T-helper 1 cell treated with Interleukin-12 subunit alpha and Interleukin-12 subunit beta and Interleukin-4 antibody, amounts not matched to agents 30 ng/mL and 1 ng/mL, for 36 hours (primary cell): Measurements from ENCODE around the gene CTSC. TPM values are rescaled to one million over a fixed set of nuclear protein-coding genes. Genes with fewer than 3 reads are reported as not detected.
"Not testable (repeated sequence)": the region's sequence is repeated elsewhere in the genome, so short reads cannot be mapped to it uniquely, and the experiment has no call there.

Experiments used
- intact Hi-C: fragments of 100-400 bp; cut with micrococcal nuclease; formaldehyde crosslinking; loops from one replicate; pipeline ENCODE4 v1.15.1; 2024
- total RNA-seq: library from RNA; stranded (reverse); gene quantifications from 2 replicates; pipeline ENCODE4 v1.2.3, GENCODE V29; 2022

CTSC gene
- total RNA-seq, 1 donor from 2014 or later, result 249 TPM

DNA sequence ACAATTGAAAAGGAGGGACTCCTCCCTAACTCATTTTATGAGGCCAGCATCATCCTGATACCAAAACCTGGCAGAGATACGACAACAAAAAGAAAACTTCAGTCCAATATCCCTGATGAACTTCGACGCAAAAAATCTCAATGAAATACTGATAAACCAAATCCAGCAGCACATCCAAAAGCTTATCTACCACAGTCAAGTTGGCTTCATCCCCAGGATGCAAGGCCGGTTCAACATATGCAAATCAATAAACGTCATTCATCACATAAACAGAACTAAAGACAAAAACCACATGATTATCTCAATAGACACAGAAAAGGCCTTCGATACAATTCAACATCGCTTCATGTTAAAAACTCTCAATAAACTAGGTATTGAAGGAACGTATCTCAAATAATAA lies 14.7 kb downstream of the CTSC start:
- intact Hi-C loops, result not testable (repeated sequence)

DNA sequence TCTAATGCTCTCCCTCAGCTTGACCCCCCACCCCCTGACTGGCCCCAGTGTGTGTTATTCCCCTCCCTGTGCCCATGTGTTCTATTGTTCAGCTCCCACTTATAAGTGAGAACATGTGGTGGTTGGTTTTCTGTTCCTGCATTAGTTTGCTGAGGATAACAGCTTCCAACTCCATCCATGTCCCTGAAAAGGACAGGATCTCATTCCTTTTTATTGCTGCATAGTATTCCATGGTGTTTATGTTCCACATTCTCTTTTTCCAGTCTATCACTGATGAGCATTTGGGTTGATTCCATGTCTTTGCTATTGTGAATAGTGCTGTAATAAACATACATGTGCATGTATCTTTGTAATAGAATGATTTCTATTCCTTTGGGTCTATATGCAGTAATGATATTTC lies 16.1 kb downstream of the CTSC start:
- intact Hi-C loops, result not testable (repeated sequence)

GRCh38 chr11:88320149-88320559 lies 17.4 kb downstream of the CTSC start:
- intact Hi-C loops, result no loop called here

- intact Hi-C loops, result no loop called here
Observed at GRCh38 chr11:88318017-88318416, 19.5 kb downstream of the CTSC start.

DNA sequence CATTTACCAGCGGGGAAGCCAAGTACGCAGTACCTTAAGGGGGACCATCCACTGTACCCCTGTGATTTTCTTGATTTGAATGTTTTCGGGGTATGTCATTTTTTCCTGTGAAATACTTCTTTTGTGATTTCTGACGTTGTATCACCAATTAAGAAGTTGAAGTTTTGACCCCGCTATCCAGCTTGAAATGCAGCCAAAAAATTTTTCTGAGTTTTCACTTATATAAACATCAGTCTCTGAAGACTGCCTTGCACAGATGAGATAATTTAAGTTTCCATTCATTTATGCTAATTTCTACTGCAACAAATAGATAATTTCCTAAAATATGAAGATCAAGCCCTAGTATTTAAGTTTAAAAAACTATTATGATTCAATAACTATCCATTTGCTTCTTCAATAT lies 20.0 kb downstream of the CTSC start:
- intact Hi-C loops, result no loop called here

DNA sequence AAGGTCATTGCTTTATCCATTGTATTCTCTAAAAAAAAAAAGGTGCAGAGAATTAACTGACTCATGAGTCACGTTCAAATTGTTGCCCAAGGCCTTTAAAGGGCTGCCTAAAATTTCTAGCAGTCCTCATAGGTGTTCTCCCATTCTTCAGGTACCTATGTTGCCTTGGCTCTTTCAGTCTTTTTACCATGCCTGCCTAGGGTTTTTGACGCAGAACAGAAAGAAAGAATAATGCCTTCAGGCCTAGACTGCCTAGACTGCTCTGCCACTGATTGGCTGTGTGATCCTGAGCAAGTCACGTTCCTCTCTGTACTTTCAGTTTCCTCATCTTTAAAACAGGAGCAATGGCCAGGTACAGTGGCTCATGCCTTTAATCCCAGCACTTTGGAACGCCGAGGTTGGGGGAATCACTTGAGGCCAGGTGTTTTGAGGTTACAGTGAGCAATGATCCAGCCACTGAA lies 21.5 kb downstream of the CTSC start:
- intact Hi-C loops, result no loop called here

- intact Hi-C loops, result no loop called here
Observed at GRCh38 chr11:88315015-88315414, 22.5 kb downstream of the CTSC start.

- intact Hi-C loops, result loop anchor here (1.0 kb wide), 1 partner anchor 10 kb away; no protein-coding TSS in a partner anchor
Observed at GRCh38 chr11:88313441-88313840, 24.1 kb downstream of the CTSC start.

DNA sequence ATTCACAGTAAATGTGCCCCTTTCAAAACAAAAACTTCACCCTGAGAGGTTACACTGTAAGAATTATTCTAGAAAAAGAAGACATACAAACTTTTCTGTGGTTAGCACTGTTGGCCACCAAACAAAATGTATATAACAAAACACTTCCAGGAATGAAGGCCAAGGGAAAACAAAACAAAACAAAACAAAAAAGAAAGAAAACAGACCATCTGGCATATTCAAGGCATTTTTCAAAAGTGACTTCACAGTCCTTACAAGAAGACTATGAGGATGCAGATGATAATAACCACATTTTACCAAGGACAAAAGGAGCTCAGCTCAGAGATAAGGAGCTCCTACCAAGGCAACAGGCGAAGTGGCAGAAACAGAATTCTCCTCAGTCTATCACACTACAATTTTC lies 24.9 kb downstream of the CTSC start:
- intact Hi-C loops, result loop anchor here (1.0 kb wide), 2 partner anchors 9 to 13 kb away; no protein-coding TSS in a partner anchor

DNA sequence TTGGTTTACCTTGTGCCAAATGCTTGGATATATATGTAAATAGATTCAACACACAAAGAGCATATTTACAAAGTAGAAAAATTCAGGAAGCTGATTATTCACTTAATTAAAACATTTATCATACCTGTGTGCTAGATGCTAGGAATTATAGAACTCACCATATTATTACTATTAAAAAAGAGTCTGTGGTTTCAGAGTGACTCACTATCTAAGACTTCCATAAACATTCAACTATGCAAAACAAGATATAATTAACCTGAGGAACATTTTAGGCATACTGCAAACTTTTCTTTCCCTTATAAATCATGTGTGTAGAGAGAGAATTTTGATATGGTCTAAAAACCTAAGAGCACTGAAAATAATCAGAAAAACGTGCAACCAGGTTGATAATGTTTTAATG lies 27.3 kb downstream of the CTSC start:
- intact Hi-C loops, result no loop called here

- intact Hi-C loops, result loop anchor here (10.0 kb wide), 1 partner anchor 134 kb away; the partner anchor contains the start of gene RAB38
Observed at GRCh38 chr11:88308576-88308975, 29.0 kb downstream of the CTSC start.

DNA sequence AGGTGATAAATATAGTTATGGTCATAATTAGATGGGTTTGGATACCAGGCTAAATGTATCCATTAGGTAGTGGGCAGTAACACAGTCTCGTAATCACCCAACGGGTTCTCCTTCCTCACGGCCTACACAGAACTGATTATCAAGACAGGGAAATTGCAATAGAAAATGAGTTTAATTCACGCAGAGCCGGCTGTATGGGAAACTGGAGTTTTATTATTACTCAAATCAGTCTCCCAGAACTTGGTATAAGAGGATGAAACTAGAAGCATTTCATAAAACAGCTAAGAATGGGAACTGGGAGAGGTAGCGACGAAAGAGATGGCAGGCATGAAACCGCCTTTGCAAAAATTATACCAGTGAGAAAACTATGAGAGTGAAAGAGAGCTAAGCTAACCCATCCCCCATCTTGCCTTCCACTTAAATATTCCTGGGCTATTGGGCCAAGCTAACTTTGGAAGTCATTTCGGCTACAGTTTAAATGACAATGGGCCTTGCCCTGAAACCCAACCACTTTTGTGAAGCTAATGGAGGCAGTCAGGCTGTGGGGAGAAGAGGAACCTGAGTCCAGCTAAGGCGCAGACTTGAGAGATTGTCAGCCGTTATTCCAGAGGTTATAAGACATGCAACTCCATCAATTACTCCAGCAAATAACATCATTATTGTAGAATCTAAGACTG lies 29.6 kb downstream of the CTSC start:
- intact Hi-C loops, result loop anchor here (10.0 kb wide), 1 partner anchor 133 kb away; the partner anchor contains the start of gene RAB38

GRCh38 chr11:88306785-88307184 lies 30.8 kb downstream of the CTSC start:
- intact Hi-C loops, result loop anchor here (10.0 kb wide), 1 partner anchor 132 kb away; the partner anchor contains the start of gene RAB38

DNA sequence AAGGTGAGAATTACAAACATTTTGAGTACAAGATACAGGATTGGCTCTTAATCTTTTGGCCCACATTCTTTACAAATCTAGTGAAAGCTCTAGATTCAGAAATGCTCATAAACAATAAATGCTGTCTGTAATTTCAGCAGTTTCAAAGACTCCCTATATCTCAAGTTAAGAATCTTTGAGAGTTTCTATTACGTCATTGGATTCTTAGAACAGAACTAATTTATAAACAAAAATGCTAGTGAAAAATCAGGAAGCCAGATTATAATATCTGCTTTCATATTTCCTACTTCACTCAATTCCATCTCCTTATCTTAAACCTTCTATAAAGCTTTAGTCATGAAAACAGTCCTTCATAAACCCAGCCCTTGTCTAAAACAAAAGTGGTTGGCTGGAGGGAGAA lies 32.1 kb downstream of the CTSC start:
- intact Hi-C loops, result loop anchor here (10.0 kb wide), 1 partner anchor 131 kb away; the partner anchor contains the start of gene RAB38

- intact Hi-C loops, result loop anchor here (5.0 to 10.0 kb wide), 2 partner anchors 130 to 202 kb away; partner anchors contain the start of gene RAB38
Observed at GRCh38 chr11:88304352-88304751, 33.2 kb downstream of the CTSC start.

- intact Hi-C loops, result loop anchor here (1.0 to 10.0 kb wide), 4 partner anchors 10 to 201 kb away; partner anchors contain the start of gene RAB38
Observed at GRCh38 chr11:88303037-88303436, 34.5 kb downstream of the CTSC start.

DNA sequence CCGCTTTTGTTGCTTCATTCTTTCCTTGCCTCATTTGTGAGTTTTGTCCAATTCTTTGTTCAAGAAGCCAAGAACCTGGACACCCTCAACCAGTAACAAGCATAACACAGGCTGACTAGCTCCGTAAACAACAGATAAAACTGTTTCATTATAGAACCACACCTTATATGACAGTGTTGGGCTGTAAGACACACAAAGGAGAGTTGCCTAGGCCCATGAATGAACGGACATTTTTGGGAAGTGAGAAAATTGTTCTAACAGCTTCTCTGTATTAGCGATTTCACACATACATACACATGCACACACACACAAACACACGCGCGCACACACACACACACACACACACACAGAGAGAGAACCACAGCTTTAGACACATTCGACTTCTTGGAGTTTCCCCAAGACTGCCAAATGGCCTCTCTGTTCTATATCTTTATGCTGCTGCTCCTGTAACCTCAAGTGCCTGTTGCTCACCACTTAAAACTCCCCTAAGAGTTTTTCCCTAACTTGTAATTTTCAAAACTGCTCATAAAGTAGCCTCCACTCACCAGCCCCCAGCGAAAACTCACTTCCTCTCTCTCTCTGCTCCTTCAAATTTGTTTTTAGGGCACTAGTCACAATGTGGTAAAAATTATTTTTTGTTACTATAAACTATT lies 35.9 kb downstream of the CTSC start:
- intact Hi-C loops, result loop anchor here (5.0 to 10.0 kb wide), 2 partner anchors 127 to 199 kb away; partner anchors contain the start of gene RAB38

DNA sequence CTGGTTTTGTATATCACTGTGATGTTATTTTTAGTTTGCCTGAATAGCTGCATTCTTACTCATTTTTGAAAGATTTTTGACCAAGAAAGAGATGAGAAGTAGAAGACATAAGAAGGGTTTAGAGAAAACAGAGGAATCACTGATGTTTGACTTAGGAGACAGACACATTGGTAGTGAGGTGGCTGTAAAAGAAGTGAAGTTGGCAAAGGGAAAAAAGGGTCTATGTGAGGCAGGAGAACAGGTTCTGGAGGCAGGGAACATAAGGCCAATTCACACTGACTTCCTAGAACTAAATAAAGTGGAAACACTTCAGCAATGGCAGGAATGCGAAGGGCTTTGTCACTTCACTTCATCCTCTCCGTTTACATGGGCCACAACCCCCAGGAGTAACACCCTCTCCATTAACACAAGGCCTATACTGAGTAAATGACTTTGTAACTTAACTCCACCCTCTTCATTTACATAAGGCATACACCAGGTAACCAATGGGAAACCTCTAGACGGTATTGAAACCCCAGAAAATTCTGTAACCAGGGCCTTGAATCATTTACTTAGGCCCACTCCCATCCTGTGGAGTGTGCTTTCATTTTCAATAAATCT lies 36.5 kb downstream of the CTSC start:
- intact Hi-C loops, result loop anchor here (5.0 to 10.0 kb wide), 2 partner anchors 126 to 199 kb away; partner anchors contain the start of gene RAB38

GRCh38 chr11:88297863-88298262 lies 39.7 kb downstream of the CTSC start:
- intact Hi-C loops, result no loop called here

DNA sequence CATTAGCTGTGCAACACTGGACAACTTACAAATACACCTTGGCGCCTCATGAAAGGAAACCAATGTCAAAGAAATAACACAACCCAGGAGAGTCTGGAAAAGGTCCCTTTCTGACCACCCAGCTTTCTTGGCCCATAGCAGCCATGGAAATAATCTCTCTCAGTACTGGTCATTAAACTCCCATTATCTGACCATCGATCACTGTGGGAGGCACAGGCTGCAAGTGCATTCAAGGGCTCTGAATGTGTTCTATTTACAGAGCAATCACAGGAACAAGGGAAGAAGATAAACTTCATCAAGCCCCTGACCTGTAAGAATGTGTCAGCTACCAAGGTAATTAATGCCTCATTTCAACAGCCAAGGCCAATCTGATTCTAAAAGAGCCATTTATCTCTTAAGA lies 40.1 kb downstream of the CTSC start:
- intact Hi-C loops, result no loop called here

- intact Hi-C loops, result no loop called here
Observed at GRCh38 chr11:88295028-88295427, 42.5 kb downstream of the CTSC start.

DNA sequence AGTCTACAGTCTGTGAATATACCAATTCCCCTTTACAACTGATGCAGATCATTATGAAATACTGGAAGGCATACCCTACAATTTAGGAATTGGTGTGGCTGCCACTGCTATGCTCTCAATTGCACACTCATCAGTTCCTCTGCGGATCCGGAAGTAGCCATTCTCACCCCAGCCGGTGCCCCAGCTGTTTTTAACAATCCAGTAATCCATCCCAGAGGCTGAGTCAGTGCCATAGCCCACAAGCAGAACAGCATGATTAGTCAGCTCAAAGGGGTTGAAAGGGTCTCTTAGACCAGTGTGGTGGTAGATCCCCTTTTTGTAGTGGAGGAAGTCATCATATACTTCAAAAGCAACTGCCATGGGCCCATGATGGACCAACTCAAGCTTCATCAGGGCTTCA lies 43.6 kb downstream of the CTSC start:
- intact Hi-C loops, result no loop called here
